ENCODE data around the gene RFXANK.

RFXANK gene

DNA sequence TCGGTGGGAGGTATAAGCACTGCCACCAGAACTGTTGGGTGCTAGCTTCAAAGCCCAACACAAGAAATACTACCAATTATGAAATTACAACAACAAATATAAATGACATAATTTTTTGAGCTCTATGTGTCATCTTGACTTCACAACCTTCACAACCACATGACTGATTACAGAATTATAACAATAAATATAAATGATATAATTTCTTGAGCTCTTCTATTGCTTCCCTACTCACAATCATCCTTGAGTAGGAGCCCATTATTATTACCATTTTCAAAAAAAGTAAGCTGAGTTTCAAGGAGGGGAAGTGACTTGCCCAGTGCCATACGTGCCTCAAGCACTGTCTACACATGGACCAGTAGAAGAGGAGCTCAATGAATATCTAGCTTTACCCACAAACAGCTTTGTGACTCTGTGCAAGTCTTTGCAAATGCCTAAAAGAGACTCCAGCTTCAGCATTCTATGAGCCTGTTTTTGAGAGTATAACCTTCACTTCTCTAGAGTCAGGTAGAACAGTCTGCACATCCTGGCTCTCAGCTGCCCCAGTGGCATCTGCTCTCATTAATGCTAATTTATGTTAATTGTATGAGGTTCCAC, 42.3 kb downstream of the RFXANK start:
- no peak for DNase-seq

DNA sequence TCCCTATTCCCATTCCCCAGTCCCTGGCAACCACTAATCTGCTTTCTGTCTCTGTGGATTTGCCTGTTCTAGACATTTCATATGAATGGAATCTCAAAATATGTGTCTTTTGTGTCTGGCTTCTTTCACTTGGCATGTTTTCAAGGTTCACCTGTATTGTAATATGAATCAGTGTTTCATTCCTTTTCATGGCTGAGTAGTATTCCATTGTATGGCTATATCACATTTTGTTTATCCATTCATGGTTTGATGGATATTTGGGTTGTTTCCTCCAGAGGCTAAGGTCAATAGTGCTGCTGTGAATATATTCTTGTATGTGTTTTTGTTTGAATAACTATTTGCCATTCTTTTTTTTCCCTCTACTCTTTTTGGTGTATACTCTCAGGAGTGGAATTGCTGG, 44.1 kb downstream of the RFXANK start:
- DNase-seq = no peak

GRCh38 chr19:19238126-19238894, 46.3 kb downstream of the RFXANK start:
- no peak for DNase-seq

DNA sequence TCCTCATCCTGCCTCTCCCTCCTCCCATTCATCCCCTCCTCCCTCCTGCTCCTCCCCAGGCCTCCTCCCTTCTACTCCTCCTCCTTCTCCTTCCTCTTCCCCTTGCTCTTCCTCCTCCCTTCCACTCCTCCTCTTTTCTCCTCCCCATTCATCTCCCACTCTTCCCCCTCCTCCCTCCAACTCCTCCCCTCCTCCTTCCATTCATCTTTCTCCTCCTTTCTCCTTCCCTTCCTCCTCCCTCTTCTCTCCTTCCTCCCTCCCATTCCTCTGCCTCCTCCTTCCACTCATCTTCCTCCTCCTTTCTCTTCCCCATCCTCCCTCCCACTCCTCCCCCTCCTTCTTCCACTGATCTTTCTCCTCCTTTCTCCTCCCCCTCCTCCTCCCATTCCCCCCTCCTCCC, 47.6 kb downstream of the RFXANK start:
- DNase-seq = no peak

DNA sequence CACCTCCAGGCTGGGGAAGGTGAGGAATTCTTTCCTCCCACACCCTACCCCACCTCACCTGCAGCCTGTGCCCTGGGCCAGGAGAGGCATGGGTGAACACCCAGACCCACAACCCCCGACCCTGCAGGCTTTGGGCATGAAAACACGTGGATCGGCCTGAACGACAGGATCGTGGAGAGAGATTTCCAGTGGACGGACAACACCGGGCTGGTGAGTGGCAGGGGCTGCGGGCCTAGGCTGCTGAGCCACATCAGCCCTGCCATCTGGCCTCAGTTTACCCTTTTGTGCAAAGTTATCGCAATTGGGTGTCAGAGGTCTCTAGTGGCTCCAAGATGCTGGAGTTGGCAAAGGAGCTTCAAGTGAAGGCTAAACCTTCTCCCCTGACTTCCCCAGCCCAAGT, 48.4 kb downstream of the RFXANK start:
- DNase-seq = no peak

DNA sequence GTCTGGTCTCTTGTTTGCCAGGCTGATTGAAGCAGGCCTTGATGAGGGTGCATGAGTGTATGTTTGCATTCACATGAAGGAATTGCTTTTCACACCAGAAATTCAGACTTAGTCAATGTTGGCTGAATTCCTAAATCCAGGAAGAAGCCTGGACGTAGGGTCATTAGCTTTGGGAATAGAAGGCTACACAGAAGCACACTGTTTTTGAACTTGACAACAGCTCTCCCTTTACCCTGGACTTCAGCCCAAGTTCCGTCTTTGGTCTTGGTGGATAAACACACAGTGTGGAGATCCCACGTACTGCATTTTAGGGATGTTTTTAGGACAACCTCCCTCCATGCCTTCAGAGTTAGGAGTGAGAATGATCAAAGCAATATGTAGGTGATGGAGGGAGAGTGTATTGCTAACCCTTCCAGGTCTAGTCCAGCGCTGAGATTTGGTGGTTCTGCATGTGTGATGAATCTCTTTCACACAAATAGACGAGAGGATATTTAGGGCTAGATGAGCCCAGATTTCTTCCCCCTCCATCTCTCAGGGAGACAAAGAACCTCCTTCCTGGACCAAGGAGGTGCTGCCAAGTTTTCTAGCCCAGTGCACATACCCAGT, 58.2 kb downstream of the RFXANK start:
- DNase-seq = no peak

Measured in DMS153 (cell line).